Measurements from ENCODE around the gene VCL.
"Not testable (repeated sequence)": the region's sequence is repeated elsewhere in the genome, so short reads cannot be mapped to it uniquely, and the experiment has no call there.

VCL gene

DNA sequence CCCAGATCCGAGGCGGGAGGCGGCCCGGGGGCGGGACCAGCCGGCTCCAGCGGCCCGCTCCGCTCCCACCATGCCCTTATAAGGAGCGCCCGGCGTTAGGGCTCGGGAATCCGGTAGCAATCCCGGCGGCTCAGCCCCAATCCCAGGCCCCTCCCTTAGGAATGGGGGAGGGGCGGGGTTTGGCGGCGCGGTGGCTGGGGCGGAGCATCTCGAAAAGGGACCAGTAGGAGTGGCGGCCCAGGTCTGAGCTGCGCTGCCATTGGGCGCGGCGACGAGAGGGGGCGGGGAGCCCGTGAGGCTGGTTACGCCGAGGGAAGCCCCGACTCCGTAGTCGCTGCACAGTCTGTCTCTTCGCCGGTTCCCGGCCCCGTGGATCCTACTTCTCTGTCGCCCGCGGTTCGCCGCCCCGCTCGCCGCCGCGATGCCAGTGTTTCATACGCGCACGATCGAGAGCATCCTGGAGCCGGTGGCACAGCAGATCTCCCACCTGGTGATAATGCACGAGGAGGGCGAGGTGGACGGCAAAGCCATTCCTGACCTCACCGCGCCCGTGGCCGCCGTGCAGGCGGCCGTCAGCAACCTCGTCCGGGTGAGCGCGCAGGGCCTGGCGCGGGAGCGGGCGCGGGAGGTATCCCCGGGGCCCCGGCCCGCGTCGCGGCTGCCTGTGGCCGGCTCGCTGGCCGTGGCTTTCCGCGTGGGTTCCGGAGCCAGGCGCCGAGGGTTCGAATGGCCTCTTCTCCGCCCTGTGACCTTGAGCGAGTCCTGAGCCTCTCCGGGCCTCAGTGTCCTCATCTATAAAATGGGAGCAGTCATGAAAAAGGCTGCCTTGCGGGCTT is at the start of gene VCL:
VCL (plus strand) TSS at position 330 of the 836 bp plus-strand sequence; CDS start at position 422, 92 bp downstream.
- peak; percentile 92 for DNase-seq

GRCh38 chr10:73948947-73949633 is 48.8 kb upstream of the VCL start:
- no peak for DNase-seq

DNA sequence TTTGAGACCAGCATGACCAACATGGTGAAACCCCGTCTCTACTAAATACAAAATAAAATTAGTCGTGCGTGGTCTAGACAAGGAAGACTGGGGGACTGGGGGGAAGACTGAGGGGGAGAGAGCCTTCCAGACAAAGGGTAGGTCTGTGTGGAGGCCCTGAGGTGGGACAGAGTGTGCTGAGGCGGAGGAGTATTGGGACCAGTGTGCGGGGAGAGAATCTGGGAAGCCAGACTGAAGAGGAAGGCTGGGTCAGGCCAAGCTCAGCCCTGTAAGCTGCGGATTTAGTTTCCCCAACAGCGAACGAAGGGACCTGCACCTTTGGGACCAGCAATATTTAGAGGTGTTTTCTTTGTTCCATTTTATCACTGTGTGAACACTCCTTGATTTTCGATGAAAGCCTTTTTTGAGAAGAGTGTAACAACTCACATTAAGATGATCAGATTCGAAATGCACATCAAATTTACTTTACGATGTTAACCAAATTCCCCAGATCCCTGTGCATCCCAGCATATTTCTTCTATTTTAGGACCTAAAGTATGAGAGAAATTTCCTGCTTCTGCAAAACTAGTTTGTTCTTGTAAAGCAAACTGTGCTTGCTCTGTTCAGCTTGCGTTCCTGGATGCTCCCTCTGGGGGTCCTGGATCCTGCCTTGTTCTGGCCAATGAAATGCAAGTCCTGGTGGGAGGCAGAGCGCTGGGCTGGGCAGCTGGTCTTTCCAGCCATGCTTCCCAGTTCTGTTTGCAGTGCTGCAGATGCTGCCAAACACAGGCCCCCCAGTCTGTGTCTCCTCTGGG is 47.6 kb upstream of the VCL start:
- DNase-seq = no peak

- no peak for DNase-seq
These were observed 44.3 kb upstream of the VCL start for GRCh38 chr10:73953665-73954064.

- no peak for DNase-seq
These were observed 43.2 kb upstream of the VCL start for GRCh38 chr10:73954737-73955136.

GRCh38 chr10:73955719-73956118 is 42.2 kb upstream of the VCL start:
- DNase-seq = no peak

DNA sequence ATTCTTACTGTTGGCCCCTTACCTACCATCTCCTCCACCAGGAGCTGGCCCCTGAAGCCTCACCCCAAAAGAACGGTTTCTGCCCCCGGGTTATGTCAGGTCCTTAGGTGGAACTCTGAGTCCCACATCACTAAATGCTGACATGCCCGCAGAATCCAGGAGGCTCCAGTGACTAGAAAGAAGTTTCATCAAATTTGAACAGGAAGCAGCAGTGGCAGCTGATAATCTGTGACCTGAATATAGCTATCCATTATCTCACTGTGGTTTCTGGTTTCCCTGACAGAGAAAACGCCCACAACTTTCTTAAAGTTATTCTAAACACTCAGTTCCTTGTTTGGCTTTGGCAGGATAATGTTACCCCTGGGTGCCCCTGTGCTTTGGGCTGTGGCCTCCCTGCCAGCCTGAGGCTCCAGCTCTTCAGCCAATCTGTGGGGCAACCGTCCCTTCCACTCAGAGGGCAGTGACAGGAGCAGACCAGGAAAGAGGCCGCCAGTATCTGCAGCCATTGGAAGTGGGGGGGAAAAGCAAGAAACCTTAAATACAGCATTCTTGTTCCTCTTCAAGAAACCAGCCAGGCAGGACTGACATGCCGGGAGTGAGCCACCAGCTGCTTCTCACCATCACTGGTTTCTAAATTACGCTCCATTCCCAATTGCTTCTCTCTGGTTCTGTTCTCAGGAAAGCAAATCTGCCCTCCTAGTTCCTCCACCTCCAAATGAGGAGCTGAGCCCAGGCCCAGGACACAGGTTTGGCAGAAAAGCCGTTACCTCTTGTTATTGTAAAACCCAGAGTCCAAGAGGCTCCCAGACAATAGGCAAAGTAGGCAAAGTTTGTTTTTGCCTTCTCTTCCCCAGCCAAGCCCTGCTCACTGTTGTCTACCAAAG is 41.2 kb upstream of the VCL start:
- DNase-seq = no peak

DNA sequence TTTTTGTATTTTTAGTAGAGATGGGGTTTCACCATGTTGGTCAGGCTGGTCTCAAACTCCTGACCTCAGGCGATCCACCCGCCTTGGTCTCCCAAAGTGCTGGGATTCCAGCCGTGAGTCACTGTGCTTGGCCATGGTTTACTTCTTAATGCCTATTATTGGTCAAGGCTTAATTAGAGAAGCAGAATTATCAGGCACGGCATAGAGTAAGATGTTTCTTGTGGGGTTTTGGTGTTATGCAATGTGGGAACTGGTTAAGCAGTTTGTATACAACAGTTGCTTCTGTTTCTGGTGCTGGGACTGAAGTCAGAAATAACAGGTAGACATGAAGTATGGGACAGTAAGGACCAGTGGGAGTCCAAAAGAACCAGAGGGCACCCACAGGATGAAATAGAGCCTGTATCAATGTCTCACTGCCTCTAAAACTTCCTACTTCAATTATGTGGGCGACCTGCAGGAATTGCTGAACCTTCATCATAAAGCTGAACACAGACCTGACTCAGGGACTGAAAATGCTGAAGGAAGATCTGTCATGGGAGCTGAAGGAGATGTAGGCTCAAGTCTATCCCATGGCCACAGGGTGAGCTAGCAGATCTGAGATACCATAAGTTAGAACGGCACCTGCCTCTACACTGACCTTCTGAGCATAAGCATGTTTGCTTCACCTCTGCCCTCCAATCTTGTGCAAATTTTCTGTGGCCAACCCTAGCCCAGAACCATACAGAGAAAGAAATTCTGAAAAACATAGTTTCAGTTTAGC is 38.3 kb upstream of the VCL start:
- DNase-seq = no peak

- DNase-seq = no peak
These were observed 35.5 kb upstream of the VCL start for GRCh38 chr10:73962386-73962785.

DNA sequence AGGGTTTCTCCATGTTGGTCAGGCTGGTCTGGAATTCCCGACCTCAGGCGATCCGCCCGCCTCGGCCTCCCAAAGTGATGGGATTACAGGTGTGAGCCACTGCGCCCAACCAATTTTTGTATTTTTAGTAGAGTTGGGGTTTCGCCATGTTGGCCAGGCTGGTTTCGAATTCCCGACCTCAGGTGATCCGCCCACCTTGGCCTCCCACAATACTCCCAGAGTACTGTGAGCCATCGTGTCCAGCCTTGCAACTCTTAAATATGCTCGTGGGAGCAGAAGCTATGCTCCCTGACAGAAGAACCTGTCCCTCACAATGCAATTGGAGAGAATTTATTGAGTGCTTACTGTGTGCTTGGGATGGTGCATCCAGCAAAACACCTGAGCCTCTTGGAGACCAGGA is 34.4 kb upstream of the VCL start:
- DNase-seq = not testable (repeated sequence)

DNA sequence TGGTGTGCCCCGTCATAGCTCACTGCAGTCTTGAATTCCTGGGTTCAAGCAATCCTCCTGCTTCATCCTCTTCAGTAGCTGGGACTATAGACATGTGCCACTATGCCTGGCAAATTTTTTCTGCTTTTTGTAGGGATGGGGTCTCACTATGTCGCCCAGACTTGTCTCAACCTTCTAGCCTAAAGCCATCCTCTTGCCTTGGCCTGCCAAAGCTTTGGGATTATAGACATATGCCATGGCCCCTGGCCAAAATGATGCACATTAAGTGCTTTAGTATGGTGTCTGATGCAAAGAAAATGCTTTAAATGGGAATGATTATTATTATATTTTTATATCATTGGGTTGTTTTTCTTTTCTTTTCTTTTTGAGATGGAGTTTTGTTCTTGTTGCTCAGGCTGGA is 33.2 kb upstream of the VCL start:
- DNase-seq = no peak

GRCh38 chr10:73965267-73965889 is 32.5 kb upstream of the VCL start:
- DNase-seq = not testable (repeated sequence)

DNA sequence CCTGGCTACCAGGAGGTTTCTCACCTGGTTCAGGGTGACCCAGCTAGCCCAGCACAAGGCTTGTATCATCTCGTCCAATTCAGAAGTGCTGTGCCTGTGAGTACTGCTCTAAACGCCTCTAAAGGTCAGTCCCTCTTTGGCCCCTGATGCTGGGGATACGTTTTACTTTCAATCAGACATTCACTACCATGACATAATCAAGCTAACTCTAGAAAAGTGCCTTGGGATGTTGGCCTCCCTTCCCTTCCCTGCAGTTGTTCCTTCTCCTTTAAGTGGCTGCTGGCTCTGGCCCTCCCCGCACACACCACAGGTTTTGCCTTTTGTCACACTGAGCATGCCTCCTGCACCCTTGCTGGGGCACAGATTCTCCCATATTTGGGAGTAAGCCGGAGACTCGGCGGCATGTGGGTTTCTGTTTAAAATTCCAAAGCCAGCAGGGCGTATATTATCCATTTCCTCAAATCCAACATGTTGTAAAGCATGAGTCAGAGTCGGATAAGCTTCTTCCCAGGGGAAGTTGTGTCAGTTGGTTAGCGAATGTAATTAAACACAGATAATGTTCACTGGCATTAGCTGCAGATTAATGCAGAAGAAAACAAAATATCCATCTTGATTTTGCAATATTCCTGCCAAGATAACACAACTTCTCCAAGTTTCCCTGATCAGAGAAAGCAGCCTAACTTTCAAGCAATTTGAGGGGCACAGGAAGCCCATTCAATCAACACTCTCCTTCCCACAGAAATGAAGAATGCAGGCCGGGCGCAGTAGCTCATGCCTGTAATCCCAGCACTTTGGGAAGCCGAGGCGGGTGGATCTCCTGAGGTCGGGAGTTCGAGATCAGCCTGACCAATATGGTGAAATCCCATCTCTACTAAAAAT is 31.8 kb upstream of the VCL start:
- DNase-seq = peak; percentile 62

GRCh38 chr10:73967022-73967429 is 30.9 kb upstream of the VCL start:
- DNase-seq = no peak

DNA sequence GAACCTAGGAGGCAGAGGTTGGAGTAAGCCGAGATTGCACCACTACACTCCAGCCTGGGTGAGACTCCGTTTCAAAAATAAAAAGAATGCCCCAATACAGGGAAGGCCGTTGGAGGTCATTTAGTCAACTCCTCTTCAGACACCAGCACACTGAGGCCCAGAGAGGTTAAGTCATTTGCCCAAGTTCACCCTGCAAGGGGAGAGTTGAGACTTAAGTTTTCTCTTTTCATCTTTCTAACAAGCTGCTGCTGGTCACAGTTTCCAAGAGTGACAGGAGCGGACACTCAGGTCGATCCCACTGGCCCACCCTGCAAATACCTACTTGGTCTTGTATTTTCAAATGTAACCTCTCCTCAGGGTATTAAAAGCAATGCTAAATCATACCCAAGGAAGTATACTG is 30.4 kb upstream of the VCL start:
- DNase-seq = no peak

DNA sequence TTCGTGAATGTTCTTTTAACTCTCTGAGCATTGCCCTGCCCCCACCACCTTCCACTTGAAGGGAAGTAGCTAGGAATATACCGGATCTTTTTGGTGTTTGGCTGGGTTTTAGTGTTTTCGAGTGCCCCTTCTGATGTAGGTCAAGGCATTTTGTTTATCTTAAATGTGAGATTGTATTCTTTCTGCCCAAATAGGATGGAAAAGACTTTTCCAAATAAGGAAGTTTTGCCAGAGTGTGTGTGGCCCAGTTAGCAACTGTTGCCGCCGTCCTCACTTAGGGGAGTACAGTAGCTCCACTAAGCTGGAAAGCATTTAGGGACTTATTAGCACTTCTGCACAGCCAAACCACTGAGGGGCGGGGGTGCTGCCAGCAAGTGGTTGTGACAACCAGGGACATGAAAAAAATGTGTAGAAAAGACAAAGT is 29.8 kb upstream of the VCL start:
- no peak for DNase-seq

GRCh38 chr10:73969224-73969841 is 28.6 kb upstream of the VCL start:
- DNase-seq = no peak

GRCh38 chr10:73970845-73971244 is 27.1 kb upstream of the VCL start:
- no peak for DNase-seq

DNA sequence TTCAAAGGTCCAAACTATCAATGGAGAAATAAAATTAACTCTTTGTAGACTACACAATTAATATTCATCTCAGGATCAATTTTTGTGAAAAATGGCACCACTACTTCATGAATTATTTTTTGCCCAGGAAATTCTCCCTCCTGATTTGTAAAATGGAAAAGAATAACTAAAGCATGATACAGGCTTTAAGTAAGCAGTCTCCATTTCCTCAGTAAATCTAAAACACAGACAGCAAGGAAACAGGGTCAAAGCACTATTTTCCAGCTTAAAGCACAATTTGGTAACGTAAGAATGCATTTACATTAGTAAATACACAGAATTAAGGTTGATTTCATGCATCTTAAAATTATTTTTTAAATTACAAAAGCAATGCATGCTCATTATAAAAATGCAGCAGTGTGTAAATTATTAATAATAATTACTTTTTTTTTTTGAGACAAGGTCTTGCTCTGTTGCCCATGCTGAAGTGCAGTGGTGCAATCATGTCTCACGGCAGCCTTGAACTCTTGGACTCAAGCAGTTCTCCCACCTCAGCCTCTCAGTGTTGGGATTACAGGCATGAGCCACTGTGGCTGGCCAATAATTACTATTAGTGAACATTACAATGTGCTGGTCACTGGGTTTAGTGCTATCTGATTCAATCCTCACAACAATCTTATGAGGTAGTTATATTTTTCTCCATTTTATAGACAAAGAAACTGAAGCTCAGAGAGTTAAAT is 26.1 kb upstream of the VCL start:
- DNase-seq = no peak
